ENCODE data around the gene TMEM184B. TPM values are rescaled to one million over a fixed set of nuclear protein-coding genes. Genes with fewer than 3 reads are reported as not detected.

Gene TMEM184B
- total and polyA plus RNA-seq, 4 donors, result 7.5 to 12.6 (median 9.9) TPM

- H3K4me3 ChIP-seq (ENCODE audit: low read depth in 1 of 3, low read length in 3 of 3), result no peak overlapping the region
Observed at GRCh38 chr22:38303974-38304373, 31.2 kb upstream of the TMEM184B start.

GRCh38 chr22:38302906-38303305, 30.1 kb upstream of the TMEM184B start:
- peaks cover 0 to 17% (median 12%) of the 10 kb centered on the region in 4 donors for H3K4me1 ChIP-seq (ENCODE audit: control insufficient read depth in 4 of 4, insufficient read depth in 4 of 4, low read length in 3 of 4)
- H3K9ac ChIP-seq (ENCODE audit: low read depth in 1 of 2, low read length in 2 of 2), result no peak overlapping the region
- H3K9me3 ChIP-seq (ENCODE audit: control insufficient read depth in 4 of 4, low read length in 3 of 4), result no peaks in the 10 kb centered on the region
- no peaks in the 10 kb centered on the region for H3K27me3 ChIP-seq (ENCODE audit: control insufficient read depth in 4 of 4, insufficient read depth in 4 of 4, low read length in 3 of 4)
- H3K4me3 ChIP-seq (ENCODE audit: low read depth in 1 of 3, low read length in 3 of 3), result no peak overlapping the region
- DNase-seq (ENCODE audit: low spot score), result no peak
- 98% methylated on average over 19 of the region's 19 CpGs for WGBS
- H3K27ac ChIP-seq (ENCODE audit: low read depth in 1 of 2, low read length in 2 of 2), result no peak overlapping the region
- H3K36me3 ChIP-seq (ENCODE audit: control insufficient read depth in 4 of 4, insufficient read depth in 3 of 4, low read depth in 1 of 4, low read length in 3 of 4), result peaks cover 0 to 26% (median 4%) of the 10 kb centered on the region in 4 donors
- TF ChIP-seq, protein P1, sequence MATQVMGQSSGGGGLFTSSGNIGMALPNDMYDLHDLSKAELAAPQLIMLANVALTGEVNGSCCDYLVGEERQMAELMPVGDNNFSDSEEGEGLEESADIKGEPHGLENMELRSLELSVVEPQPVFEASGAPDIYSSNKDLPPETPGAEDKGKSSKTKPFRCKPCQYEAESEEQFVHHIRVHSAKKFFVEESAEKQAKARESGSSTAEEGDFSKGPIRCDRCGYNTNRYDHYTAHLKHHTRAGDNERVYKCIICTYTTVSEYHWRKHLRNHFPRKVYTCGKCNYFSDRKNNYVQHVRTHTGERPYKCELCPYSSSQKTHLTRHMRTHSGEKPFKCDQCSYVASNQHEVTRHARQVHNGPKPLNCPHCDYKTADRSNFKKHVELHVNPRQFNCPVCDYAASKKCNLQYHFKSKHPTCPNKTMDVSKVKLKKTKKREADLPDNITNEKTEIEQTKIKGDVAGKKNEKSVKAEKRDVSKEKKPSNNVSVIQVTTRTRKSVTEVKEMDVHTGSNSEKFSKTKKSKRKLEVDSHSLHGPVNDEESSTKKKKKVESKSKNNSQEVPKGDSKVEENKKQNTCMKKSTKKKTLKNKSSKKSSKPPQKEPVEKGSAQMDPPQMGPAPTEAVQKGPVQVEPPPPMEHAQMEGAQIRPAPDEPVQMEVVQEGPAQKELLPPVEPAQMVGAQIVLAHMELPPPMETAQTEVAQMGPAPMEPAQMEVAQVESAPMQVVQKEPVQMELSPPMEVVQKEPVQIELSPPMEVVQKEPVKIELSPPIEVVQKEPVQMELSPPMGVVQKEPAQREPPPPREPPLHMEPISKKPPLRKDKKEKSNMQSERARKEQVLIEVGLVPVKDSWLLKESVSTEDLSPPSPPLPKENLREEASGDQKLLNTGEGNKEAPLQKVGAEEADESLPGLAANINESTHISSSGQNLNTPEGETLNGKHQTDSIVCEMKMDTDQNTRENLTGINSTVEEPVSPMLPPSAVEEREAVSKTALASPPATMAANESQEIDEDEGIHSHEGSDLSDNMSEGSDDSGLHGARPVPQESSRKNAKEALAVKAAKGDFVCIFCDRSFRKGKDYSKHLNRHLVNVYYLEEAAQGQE (IDR thresholded peaks at IDR 0.05), result no peak
- TF ChIP-seq, protein P2, sequence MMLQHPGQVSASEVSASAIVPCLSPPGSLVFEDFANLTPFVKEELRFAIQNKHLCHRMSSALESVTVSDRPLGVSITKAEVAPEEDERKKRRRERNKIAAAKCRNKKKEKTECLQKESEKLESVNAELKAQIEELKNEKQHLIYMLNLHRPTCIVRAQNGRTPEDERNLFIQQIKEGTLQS (IDR thresholded peaks at IDR 0.05), result no peak
- TF ChIP-seq, protein P3, sequence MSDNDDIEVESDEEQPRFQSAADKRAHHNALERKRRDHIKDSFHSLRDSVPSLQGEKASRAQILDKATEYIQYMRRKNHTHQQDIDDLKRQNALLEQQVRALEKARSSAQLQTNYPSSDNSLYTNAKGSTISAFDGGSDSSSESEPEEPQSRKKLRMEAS (IDR thresholded peaks at IDR 0.05), result no peak
- TF ChIP-seq CTCF (IDR thresholded peaks at IDR 0.05; ENCODE audit: low read depth, low read length, missing input control), result no peak
- TF ChIP-seq RXRA (IDR thresholded peaks at IDR 0.05), result no peak
- no peak for TF ChIP-seq YY1 (IDR thresholded peaks at IDR 0.05)
- TF ChIP-seq HNF4A (conservative IDR thresholded peaks at IDR 0.05), result no peak
- no peak for TF ChIP-seq FOXA1 (IDR thresholded peaks at IDR 0.05)
- TF ChIP-seq NR2F2 (IDR thresholded peaks at IDR 0.05), result no peak
- no peak for TF ChIP-seq FOXA2 (IDR thresholded peaks at IDR 0.05)
- TF ChIP-seq SP1 (IDR thresholded peaks at IDR 0.05), result no peak
- TF ChIP-seq RAD21 (IDR thresholded peaks at IDR 0.05), result no peak
- TF ChIP-seq, protein P4, sequence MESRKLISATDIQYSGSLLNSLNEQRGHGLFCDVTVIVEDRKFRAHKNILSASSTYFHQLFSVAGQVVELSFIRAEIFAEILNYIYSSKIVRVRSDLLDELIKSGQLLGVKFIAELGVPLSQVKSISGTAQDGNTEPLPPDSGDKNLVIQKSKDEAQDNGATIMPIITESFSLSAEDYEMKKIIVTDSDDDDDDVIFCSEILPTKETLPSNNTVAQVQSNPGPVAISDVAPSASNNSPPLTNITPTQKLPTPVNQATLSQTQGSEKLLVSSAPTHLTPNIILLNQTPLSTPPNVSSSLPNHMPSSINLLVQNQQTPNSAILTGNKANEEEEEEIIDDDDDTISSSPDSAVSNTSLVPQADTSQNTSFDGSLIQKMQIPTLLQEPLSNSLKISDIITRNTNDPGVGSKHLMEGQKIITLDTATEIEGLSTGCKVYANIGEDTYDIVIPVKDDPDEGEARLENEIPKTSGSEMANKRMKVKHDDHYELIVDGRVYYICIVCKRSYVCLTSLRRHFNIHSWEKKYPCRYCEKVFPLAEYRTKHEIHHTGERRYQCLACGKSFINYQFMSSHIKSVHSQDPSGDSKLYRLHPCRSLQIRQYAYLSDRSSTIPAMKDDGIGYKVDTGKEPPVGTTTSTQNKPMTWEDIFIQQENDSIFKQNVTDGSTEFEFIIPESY (IDR thresholded peaks at IDR 0.05), result no peak
- TF ChIP-seq EGR1 (IDR thresholded peaks at IDR 0.05; ENCODE audit: low read depth in 2 of 2), result no peak
- TF ChIP-seq TAF1 (conservative IDR thresholded peaks at IDR 0.05), result no peak
- no peak for TF ChIP-seq GABPA (IDR thresholded peaks at IDR 0.05 in 1 of 2, conservative IDR thresholded peaks at IDR 0.05 in 1 of 2)
- no peak for TF ChIP-seq JUND (IDR thresholded peaks at IDR 0.05)
- TF ChIP-seq HNF4G (IDR thresholded peaks at IDR 0.05), result no peak

More at GRCh38 chr22:38303974-38304373, 31.2 kb upstream of the TMEM184B start:
- DNase-seq (ENCODE audit: low spot score), result no peak
- 84% methylated on average over 5 of the region's 5 CpGs for WGBS
- peaks cover 0 to 17% (median 2%) of the 10 kb centered on the region in 4 donors for H3K36me3 ChIP-seq (ENCODE audit: control insufficient read depth in 4 of 4, insufficient read depth in 3 of 4, low read depth in 1 of 4, low read length in 3 of 4)
- H3K4me1 ChIP-seq (ENCODE audit: control insufficient read depth in 4 of 4, insufficient read depth in 4 of 4, low read length in 3 of 4), result peaks cover 2 to 20% (median 14%) of the 10 kb centered on the region in 4 donors
- H3K27me3 ChIP-seq (ENCODE audit: control insufficient read depth in 4 of 4, insufficient read depth in 4 of 4, low read length in 3 of 4), result no peaks in the 10 kb centered on the region
- H3K27ac ChIP-seq (ENCODE audit: low read depth in 1 of 2, low read length in 2 of 2), result peak overlapping the region in 1 of 2 donors; percentile 2
- no peaks in the 10 kb centered on the region for H3K9me3 ChIP-seq (ENCODE audit: control insufficient read depth in 4 of 4, low read length in 3 of 4)
- H3K9ac ChIP-seq (ENCODE audit: low read depth in 1 of 2, low read length in 2 of 2), result no peak overlapping the region
- no peak for TF ChIP-seq HNF4G (IDR thresholded peaks at IDR 0.05)
- TF ChIP-seq, protein P4 (IDR thresholded peaks at IDR 0.05), result no peak
- TF ChIP-seq EGR1 (IDR thresholded peaks at IDR 0.05; ENCODE audit: low read depth in 2 of 2), result no peak
- TF ChIP-seq TAF1 (conservative IDR thresholded peaks at IDR 0.05), result no peak

Data from liver (tissue), 9 donors.